ENCODE results near the gene NOL4L. TPM values are rescaled to one million over a fixed set of nuclear protein-coding genes. Genes with fewer than 3 reads are reported as not detected.

Gene NOL4L
- total and polyA plus RNA-seq, 2 experiments from 2014 or later = 38.8 to 39.2 TPM

- TF ChIP-seq ETS1 (IDR thresholded peaks at IDR 0.05) (no peak), STAT1 (IDR thresholded peaks at IDR 0.05; ENCODE audit: unreplicated experiment) (no peak)
Measured at GRCh38 chr20:32555584-32555983, 29.5 kb downstream of the NOL4L start (continued).

GRCh38 chr20:32554965-32555289 is 30.2 kb downstream of the NOL4L start:
- no peak overlapping the region for H3K27ac Mint-ChIP-seq
- no peaks in the 10 kb centered on the region for H3K9me2 ChIP-seq (ENCODE audit: insufficient read depth)
- no peak for DNase-seq (ENCODE audit: low spot score)

GRCh38 chr20:32553618-32554017 is 31.5 kb downstream of the NOL4L start:
- no peaks in the 10 kb centered on the region; the same call in none of the 2 replicates for H4K20me1 ChIP-seq (replicated peaks; ENCODE audit: insufficient read depth)
- Mint-ChIP-seq H3K9me3 (peaks cover 3% of the 10 kb centered on the region; the same call in 1 of the 3 replicates), H3K27me3 (ENCODE audit: insufficient read depth, low read depth, poor library complexity) (peaks cover 4% of the 10 kb centered on the region), H3K27ac (no peak overlapping the region), H3K4me1 (peaks cover 8% of the 10 kb centered on the region), H3K4me3 (no peak overlapping the region), H3K36me3 (ENCODE audit: low read depth) (no peaks in the 10 kb centered on the region; the same call in 2 of the 3 replicates)
- H3F3A ChIP-seq (replicated peaks; ENCODE audit: low read depth) = 0 out of 2 replicates have a peak, but pooled peaks cover 5% of the 10 kb centered on the region
- no peaks in the 10 kb centered on the region for H3K9me2 ChIP-seq (ENCODE audit: insufficient read depth)
- no peak overlapping the region for H3K4me3 ChIP-seq
- H3K79me2 ChIP-seq (replicated peaks; ENCODE audit: insufficient read depth) = no peaks in the 10 kb centered on the region
- H3K4me1 ChIP-seq (ENCODE audit: insufficient read depth) = no peaks in the 10 kb centered on the region
- no peak overlapping the region for H3K27ac ChIP-seq (ENCODE audit: low read depth)
- no peaks in the 10 kb centered on the region for H3K27me3 ChIP-seq (ENCODE audit: insufficient read depth)
- ATAC-seq = no peak
- H2AFZ ChIP-seq = no peak overlapping the region
- no peaks in the 10 kb centered on the region; the same call in 1 of the 2 replicates for H3K36me3 ChIP-seq (ENCODE audit: insufficient read depth)
- DNase-seq (ENCODE audit: low spot score) = no peak
- H3K4me2 ChIP-seq = no peak overlapping the region
- TF ChIP-seq POLR2AphosphoS5 (IDR thresholded peaks at IDR 0.05; ENCODE audit: low read depth) = no peak
- no peak for TF ChIP-seq EZH2phosphoT487 (IDR thresholded peaks at IDR 0.05; ENCODE audit: unreplicated experiment)
- TF ChIP-seq ZNF114 (CRISPR knock-in tag; IDR thresholded peaks at IDR 0.05) = no peak
- TF ChIP-seq EZH2 (IDR thresholded peaks at IDR 0.05; ENCODE audit: low read depth, unreplicated experiment) = no peak
- TF ChIP-seq, protein P1, sequence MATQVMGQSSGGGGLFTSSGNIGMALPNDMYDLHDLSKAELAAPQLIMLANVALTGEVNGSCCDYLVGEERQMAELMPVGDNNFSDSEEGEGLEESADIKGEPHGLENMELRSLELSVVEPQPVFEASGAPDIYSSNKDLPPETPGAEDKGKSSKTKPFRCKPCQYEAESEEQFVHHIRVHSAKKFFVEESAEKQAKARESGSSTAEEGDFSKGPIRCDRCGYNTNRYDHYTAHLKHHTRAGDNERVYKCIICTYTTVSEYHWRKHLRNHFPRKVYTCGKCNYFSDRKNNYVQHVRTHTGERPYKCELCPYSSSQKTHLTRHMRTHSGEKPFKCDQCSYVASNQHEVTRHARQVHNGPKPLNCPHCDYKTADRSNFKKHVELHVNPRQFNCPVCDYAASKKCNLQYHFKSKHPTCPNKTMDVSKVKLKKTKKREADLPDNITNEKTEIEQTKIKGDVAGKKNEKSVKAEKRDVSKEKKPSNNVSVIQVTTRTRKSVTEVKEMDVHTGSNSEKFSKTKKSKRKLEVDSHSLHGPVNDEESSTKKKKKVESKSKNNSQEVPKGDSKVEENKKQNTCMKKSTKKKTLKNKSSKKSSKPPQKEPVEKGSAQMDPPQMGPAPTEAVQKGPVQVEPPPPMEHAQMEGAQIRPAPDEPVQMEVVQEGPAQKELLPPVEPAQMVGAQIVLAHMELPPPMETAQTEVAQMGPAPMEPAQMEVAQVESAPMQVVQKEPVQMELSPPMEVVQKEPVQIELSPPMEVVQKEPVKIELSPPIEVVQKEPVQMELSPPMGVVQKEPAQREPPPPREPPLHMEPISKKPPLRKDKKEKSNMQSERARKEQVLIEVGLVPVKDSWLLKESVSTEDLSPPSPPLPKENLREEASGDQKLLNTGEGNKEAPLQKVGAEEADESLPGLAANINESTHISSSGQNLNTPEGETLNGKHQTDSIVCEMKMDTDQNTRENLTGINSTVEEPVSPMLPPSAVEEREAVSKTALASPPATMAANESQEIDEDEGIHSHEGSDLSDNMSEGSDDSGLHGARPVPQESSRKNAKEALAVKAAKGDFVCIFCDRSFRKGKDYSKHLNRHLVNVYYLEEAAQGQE (IDR thresholded peaks at IDR 0.05; ENCODE audit: unreplicated experiment) = no peak
- TF ChIP-seq, protein P2, sequence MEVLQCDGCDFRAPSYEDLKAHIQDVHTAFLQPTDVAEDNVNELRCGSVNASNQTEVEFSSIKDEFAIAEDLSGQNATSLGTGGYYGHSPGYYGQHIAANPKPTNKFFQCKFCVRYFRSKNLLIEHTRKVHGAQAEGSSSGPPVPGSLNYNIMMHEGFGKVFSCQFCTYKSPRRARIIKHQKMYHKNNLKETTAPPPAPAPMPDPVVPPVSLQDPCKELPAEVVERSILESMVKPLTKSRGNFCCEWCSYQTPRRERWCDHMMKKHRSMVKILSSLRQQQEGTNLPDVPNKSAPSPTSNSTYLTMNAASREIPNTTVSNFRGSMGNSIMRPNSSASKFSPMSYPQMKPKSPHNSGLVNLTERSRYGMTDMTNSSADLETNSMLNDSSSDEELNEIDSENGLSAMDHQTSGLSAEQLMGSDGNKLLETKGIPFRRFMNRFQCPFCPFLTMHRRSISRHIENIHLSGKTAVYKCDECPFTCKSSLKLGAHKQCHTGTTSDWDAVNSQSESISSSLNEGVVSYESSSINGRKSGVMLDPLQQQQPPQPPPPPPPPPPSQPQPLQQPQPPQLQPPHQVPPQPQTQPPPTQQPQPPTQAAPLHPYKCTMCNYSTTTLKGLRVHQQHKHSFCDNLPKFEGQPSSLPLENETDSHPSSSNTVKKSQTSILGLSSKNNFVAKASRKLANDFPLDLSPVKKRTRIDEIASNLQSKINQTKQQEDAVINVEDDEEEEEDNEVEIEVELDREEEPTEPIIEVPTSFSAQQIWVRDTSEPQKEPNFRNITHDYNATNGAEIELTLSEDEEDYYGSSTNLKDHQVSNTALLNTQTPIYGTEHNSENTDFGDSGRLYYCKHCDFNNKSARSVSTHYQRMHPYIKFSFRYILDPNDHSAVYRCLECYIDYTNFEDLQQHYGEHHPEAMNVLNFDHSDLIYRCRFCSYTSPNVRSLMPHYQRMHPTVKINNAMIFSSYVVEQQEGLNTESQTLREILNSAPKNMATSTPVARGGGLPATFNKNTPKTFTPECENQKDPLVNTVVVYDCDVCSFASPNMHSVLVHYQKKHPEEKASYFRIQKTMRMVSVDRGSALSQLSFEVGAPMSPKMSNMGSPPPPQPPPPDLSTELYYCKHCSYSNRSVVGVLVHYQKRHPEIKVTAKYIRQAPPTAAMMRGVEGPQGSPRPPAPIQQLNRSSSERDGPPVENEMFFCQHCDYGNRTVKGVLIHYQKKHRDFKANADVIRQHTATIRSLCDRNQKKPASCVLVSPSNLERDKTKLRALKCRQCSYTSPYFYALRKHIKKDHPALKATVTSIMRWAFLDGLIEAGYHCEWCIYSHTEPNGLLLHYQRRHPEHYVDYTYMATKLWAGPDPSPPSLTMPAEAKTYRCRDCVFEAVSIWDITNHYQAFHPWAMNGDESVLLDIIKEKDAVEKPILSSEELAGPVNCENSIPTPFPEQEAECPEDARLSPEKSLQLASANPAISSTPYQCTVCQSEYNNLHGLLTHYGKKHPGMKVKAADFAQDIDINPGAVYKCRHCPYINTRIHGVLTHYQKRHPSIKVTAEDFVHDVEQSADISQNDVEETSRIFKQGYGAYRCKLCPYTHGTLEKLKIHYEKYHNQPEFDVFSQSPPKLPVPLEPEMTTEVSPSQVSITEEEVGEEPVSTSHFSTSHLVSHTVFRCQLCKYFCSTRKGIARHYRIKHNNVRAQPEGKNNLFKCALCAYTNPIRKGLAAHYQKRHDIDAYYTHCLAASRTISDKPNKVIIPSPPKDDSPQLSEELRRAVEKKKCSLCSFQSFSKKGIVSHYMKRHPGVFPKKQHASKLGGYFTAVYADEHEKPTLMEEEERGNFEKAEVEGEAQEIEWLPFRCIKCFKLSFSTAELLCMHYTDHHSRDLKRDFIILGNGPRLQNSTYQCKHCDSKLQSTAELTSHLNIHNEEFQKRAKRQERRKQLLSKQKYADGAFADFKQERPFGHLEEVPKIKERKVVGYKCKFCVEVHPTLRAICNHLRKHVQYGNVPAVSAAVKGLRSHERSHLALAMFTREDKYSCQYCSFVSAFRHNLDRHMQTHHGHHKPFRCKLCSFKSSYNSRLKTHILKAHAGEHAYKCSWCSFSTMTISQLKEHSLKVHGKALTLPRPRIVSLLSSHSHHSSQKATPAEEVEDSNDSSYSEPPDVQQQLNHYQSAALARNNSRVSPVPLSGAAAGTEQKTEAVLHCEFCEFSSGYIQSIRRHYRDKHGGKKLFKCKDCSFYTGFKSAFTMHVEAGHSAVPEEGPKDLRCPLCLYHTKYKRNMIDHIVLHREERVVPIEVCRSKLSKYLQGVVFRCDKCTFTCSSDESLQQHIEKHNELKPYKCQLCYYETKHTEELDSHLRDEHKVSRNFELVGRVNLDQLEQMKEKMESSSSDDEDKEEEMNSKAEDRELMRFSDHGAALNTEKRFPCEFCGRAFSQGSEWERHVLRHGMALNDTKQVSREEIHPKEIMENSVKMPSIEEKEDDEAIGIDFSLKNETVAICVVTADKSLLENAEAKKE (CRISPR knock-in tag; IDR thresholded peaks at IDR 0.05) = no peak

More at GRCh38 chr20:32554965-32555289, 30.2 kb downstream of the NOL4L start:
- Mint-ChIP-seq H3K4me1 (peaks cover 14% of the 10 kb centered on the region), H3K27me3 (ENCODE audit: insufficient read depth, low read depth, poor library complexity) (peaks cover 5% of the 10 kb centered on the region), H3K9me3 (0 out of 3 replicates have a peak, but pooled peaks cover under 1% of the 10 kb centered on the region), H3K36me3 (ENCODE audit: low read depth) (no peaks in the 10 kb centered on the region; the same call in 2 of the 3 replicates), H3K4me3 (no peak overlapping the region)
- H3K79me2 ChIP-seq (replicated peaks; ENCODE audit: insufficient read depth) = no peaks in the 10 kb centered on the region
- peaks cover 11% of the 10 kb centered on the region; the same call in 1 of the 2 replicates for H3F3A ChIP-seq (replicated peaks; ENCODE audit: low read depth)
- ATAC-seq = no peak
- no peaks in the 10 kb centered on the region; the same call in 1 of the 2 replicates for H3K36me3 ChIP-seq (ENCODE audit: insufficient read depth)
- H2AFZ ChIP-seq = no peak overlapping the region
- no peaks in the 10 kb centered on the region for H3K27me3 ChIP-seq (ENCODE audit: insufficient read depth)
- no peaks in the 10 kb centered on the region; the same call in none of the 2 replicates for H4K20me1 ChIP-seq (replicated peaks; ENCODE audit: insufficient read depth)
- no peak overlapping the region for H3K4me2 ChIP-seq
- TF ChIP-seq ZNF331 (CRISPR knock-in tag; IDR thresholded peaks at IDR 0.05; ENCODE audit: low read depth) (no peak), JUNB (IDR thresholded peaks at IDR 0.05; ENCODE audit: unreplicated experiment) (no peak), EZH2phosphoT487 (IDR thresholded peaks at IDR 0.05; ENCODE audit: unreplicated experiment) (no peak)
- no peak overlapping the region for H3K27ac ChIP-seq (ENCODE audit: low read depth)
- H3K4me3 ChIP-seq = no peak overlapping the region
- no peaks in the 10 kb centered on the region for H3K4me1 ChIP-seq (ENCODE audit: insufficient read depth)

All from GM23338 (cell line).